HG02840 (cell line): Measurements from ENCODE around the gene HOXA9.

Experiments
- ATAC-seq: cut with Tn5 transposase; IDR thresholded peaks from one replicate; pipeline ENCODE4 v1.9.1; 2021; ENCODE audit warnings: mild to moderate bottlenecking, moderate library complexity, moderate number of reproducible peaks; ENCODE audit not compliant: unreplicated experiment, low FRiP score

Gene HOXA9

GRCh38 chr7:27189295-27189996 lies 24.1 kb upstream of the HOXA9 start:
- no peak for ATAC-seq

- ATAC-seq = no peak
Observed at GRCh38 chr7:27188386-27189294, 23.3 kb upstream of the HOXA9 start.

GRCh38 chr7:27187475-27188385 lies 22.4 kb upstream of the HOXA9 start:
- ATAC-seq = no peak

- no peak for ATAC-seq
Observed at GRCh38 chr7:27186668-27187474, 21.5 kb upstream of the HOXA9 start.

- ATAC-seq = no peak
Observed at GRCh38 chr7:27185854-27186667, 20.7 kb upstream of the HOXA9 start.

GRCh38 chr7:27185013-27185853 lies 19.9 kb upstream of the HOXA9 start, which contains the start of gene HOXA11:
HOXA11 (minus strand) TSS chr7:27185232; CDS start chr7:27185144, 88 bp downstream.
- no peak for ATAC-seq

GRCh38 chr7:27184337-27185012 lies 19.1 kb upstream of the HOXA9 start:
- no peak for ATAC-seq

- no peak for ATAC-seq
Observed at GRCh38 chr7:27183682-27184336, 18.5 kb upstream of the HOXA9 start.

GRCh38 chr7:27182861-27183681 lies 17.7 kb upstream of the HOXA9 start:
- ATAC-seq = no peak

GRCh38 chr7:27182285-27182841 lies 17.0 kb upstream of the HOXA9 start:
- ATAC-seq = no peak

- no peak for ATAC-seq
Observed at GRCh38 chr7:27181795-27182275, 16.5 kb upstream of the HOXA9 start.

- ATAC-seq = no peak
Observed at GRCh38 chr7:27180431-27181420, 15.4 kb upstream of the HOXA9 start.

- ATAC-seq = no peak
Observed at GRCh38 chr7:27179503-27180430, 14.4 kb upstream of the HOXA9 start.
